ENCODE measurements around the gene NDUFB11. TPM values are rescaled to one million over a fixed set of nuclear protein-coding genes. Genes with fewer than 3 reads are reported as not detected.

Gene NDUFB11
- polyA plus RNA-seq, 1 donor: 81.4 TPM

DNA sequence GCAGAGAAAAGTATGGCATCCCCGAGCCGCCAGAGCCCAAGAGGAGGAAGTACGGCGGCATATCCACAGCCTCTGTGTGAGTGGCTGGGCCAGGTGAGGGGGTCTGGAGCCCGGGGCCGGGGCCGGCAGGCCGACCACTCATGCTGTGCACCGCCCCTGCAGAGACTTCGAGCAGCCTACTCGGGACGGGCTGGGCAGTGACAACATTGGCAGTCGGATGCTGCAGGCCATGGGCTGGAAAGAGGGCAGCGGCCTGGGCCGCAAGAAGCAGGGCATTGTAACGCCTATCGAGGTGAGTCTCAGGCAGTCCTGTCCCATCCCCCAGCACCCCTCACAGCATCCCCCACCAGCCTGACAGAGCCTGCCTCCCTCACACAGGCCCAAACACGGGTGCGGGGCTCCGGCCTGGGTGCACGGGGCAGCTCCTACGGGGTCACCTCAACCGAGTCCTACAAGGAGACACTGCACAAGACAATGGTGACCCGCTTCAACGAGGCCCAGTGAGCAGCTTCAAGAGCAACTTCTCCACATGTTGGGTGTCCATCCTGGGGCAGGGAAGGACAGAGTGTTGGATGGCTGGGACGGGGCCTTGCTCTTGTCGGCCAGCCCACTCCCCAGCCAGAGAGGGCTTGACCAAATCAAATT is 41.7 kb upstream of the NDUFB11 start:
- peaks cover 2% of the 10 kb centered on the region for H3K4me1 ChIP-seq (ENCODE audit: control insufficient read depth, insufficient read depth, low read length)
- no peaks in the 10 kb centered on the region for H3K9me3 ChIP-seq (ENCODE audit: control insufficient read depth, low read depth, low read length)
- H3K4me3 ChIP-seq (ENCODE audit: low read length): no peak overlapping the region
- no peaks in the 10 kb centered on the region for H3K27me3 ChIP-seq (ENCODE audit: control insufficient read depth, insufficient read depth, low read length)
- peaks cover 38% of the 10 kb centered on the region for H3K36me3 ChIP-seq (ENCODE audit: control insufficient read depth, insufficient read depth, low read length)
- WGBS (ENCODE audit: insufficient coverage, low lambda C conversion rate): no CpG with 5 or more reads among the region's 27 CpGs
- no peak overlapping the region for H3K27ac ChIP-seq (ENCODE audit: low read length)
- no peak for DNase-seq

DNA sequence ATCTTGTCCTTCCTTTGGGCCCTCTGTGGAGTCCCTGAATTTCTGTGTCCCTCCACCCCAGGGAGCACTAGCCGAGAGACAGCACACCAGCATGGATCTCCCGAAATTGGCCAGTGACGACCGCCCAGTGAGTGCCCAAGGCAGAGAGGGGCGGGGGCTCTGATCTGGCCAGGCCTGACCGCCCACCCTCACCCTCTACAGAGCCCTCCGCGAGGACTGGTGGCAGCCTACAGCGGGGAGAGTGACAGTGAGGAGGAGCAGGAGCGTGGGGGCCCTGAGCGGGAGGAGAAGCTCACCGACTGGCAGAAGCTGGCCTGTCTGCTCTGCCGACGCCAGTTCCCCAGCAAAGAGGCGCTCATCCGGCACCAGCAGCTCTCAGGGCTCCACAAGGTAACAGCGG is 40.7 kb upstream of the NDUFB11 start:
- Histone ChIP-seq H3K9me3 (ENCODE audit: control insufficient read depth, low read depth, low read length) (no peaks in the 10 kb centered on the region), H3K27ac (ENCODE audit: low read length) (no peak overlapping the region), H3K4me3 (ENCODE audit: low read length) (no peak overlapping the region), H3K4me1 (ENCODE audit: control insufficient read depth, insufficient read depth, low read length) (peaks cover under 1% of the 10 kb centered on the region), H3K36me3 (ENCODE audit: control insufficient read depth, insufficient read depth, low read length) (peaks cover 45% of the 10 kb centered on the region), H3K27me3 (ENCODE audit: control insufficient read depth, insufficient read depth, low read length) (no peaks in the 10 kb centered on the region)
- no CpG with 5 or more reads among the region's 17 CpGs for WGBS (ENCODE audit: insufficient coverage, low lambda C conversion rate)
- DNase-seq: no peak

GRCh38 chrX:47184486-47184885 is 40.0 kb upstream of the NDUFB11 start:
- no CpG with 5 or more reads among the region's 4 CpGs for WGBS (ENCODE audit: insufficient coverage, low lambda C conversion rate)
- DNase-seq: no peak
- H3K36me3 ChIP-seq (ENCODE audit: control insufficient read depth, insufficient read depth, low read length): peaks cover 49% of the 10 kb centered on the region
- no peak overlapping the region for H3K27ac ChIP-seq (ENCODE audit: low read length)
- no peaks in the 10 kb centered on the region for H3K27me3 ChIP-seq (ENCODE audit: control insufficient read depth, insufficient read depth, low read length)
- no peaks in the 10 kb centered on the region for H3K4me1 ChIP-seq (ENCODE audit: control insufficient read depth, insufficient read depth, low read length)
- no peaks in the 10 kb centered on the region for H3K9me3 ChIP-seq (ENCODE audit: control insufficient read depth, low read depth, low read length)
- H3K4me3 ChIP-seq (ENCODE audit: low read length): no peak overlapping the region

GRCh38 chrX:47182106-47182700 is 37.7 kb upstream of the NDUFB11 start:
- no peak for DNase-seq
- H3K27me3 ChIP-seq (ENCODE audit: control insufficient read depth, insufficient read depth, low read length): no peaks in the 10 kb centered on the region
- H3K36me3 ChIP-seq (ENCODE audit: control insufficient read depth, insufficient read depth, low read length): peaks cover 64% of the 10 kb centered on the region
- no peaks in the 10 kb centered on the region for H3K4me1 ChIP-seq (ENCODE audit: control insufficient read depth, insufficient read depth, low read length)
- WGBS (ENCODE audit: insufficient coverage, low lambda C conversion rate): no CpG with 5 or more reads among the region's 9 CpGs
- no peak overlapping the region for H3K4me3 ChIP-seq (ENCODE audit: low read length)
- no peak overlapping the region for H3K27ac ChIP-seq (ENCODE audit: low read length)
- H3K9me3 ChIP-seq (ENCODE audit: control insufficient read depth, low read depth, low read length): no peaks in the 10 kb centered on the region

- no peak overlapping the region for H3K4me3 ChIP-seq (ENCODE audit: low read length)
- H3K27ac ChIP-seq (ENCODE audit: low read length): no peak overlapping the region
- H3K9me3 ChIP-seq (ENCODE audit: control insufficient read depth, low read depth, low read length): no peaks in the 10 kb centered on the region
- DNase-seq: no peak
- H3K36me3 ChIP-seq (ENCODE audit: control insufficient read depth, insufficient read depth, low read length): peaks cover 64% of the 10 kb centered on the region
- no peaks in the 10 kb centered on the region for H3K4me1 ChIP-seq (ENCODE audit: control insufficient read depth, insufficient read depth, low read length)
- WGBS (ENCODE audit: insufficient coverage, low lambda C conversion rate): no CpG with 5 or more reads among the region's 10 CpGs
- H3K27me3 ChIP-seq (ENCODE audit: control insufficient read depth, insufficient read depth, low read length): no peaks in the 10 kb centered on the region
These were observed 36.8 kb upstream of the NDUFB11 start for GRCh38 chrX:47181301-47181700.

- DNase-seq: no peak
- Histone ChIP-seq H3K4me1 (ENCODE audit: control insufficient read depth, insufficient read depth, low read length) (no peaks in the 10 kb centered on the region), H3K27me3 (ENCODE audit: control insufficient read depth, insufficient read depth, low read length) (no peaks in the 10 kb centered on the region), H3K36me3 (ENCODE audit: control insufficient read depth, insufficient read depth, low read length) (peaks cover 70% of the 10 kb centered on the region), H3K4me3 (ENCODE audit: low read length) (no peak overlapping the region), H3K9me3 (ENCODE audit: control insufficient read depth, low read depth, low read length) (no peaks in the 10 kb centered on the region), H3K27ac (ENCODE audit: low read length) (no peak overlapping the region)
- WGBS (ENCODE audit: insufficient coverage, low lambda C conversion rate): no CpG with 5 or more reads among the region's 8 CpGs
These were observed 35.8 kb upstream of the NDUFB11 start for GRCh38 chrX:47180346-47180745.

- peaks cover 68% of the 10 kb centered on the region for H3K36me3 ChIP-seq (ENCODE audit: control insufficient read depth, insufficient read depth, low read length)
- WGBS (ENCODE audit: insufficient coverage, low lambda C conversion rate): no CpG with 5 or more reads among the region's 18 CpGs
- DNase-seq: no peak
- H3K4me3 ChIP-seq (ENCODE audit: low read length): no peak overlapping the region
- H3K27ac ChIP-seq (ENCODE audit: low read length): no peak overlapping the region
- no peaks in the 10 kb centered on the region for H3K9me3 ChIP-seq (ENCODE audit: control insufficient read depth, low read depth, low read length)
- no peaks in the 10 kb centered on the region for H3K27me3 ChIP-seq (ENCODE audit: control insufficient read depth, insufficient read depth, low read length)
- no peaks in the 10 kb centered on the region for H3K4me1 ChIP-seq (ENCODE audit: control insufficient read depth, insufficient read depth, low read length)
These were observed 35.4 kb upstream of the NDUFB11 start for GRCh38 chrX:47179928-47180255.

- Histone ChIP-seq H3K9me3 (ENCODE audit: control insufficient read depth, low read depth, low read length) (no peaks in the 10 kb centered on the region), H3K27me3 (ENCODE audit: control insufficient read depth, insufficient read depth, low read length) (no peaks in the 10 kb centered on the region), H3K4me3 (ENCODE audit: low read length) (no peak overlapping the region), H3K27ac (ENCODE audit: low read length) (no peak overlapping the region), H3K4me1 (ENCODE audit: control insufficient read depth, insufficient read depth, low read length) (no peaks in the 10 kb centered on the region), H3K36me3 (ENCODE audit: control insufficient read depth, insufficient read depth, low read length) (peaks cover 68% of the 10 kb centered on the region)
- WGBS (ENCODE audit: insufficient coverage, low lambda C conversion rate): no CpG with 5 or more reads among the region's 14 CpGs
- DNase-seq: no peak
These were observed 34.9 kb upstream of the NDUFB11 start for GRCh38 chrX:47179221-47179927.

DNA sequence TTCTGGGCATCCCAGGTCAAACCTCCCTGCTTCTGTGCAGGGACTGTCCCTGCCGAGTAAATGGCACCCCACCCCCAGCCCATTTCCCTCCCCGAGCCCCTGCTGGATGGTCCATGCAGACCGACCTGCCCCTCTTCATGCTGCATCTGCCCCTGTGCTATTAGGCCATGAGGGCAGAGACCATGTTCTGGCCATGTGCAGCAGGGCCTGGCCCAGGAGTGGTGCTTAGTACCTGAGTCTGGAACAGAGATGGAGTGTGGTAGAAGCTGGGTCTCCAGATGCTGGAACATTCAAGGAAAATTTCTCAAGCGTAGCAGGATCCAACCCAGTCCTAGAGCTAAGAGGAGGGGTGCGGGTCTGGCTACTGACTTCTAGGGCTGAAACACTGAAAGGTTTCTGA is 33.8 kb upstream of the NDUFB11 start:
- no peak for DNase-seq
- H3K9me3 ChIP-seq (ENCODE audit: control insufficient read depth, low read depth, low read length): no peaks in the 10 kb centered on the region
- WGBS (ENCODE audit: insufficient coverage, low lambda C conversion rate): no CpG with 5 or more reads among the region's 5 CpGs
- peaks cover 75% of the 10 kb centered on the region for H3K36me3 ChIP-seq (ENCODE audit: control insufficient read depth, insufficient read depth, low read length)
- no peaks in the 10 kb centered on the region for H3K4me1 ChIP-seq (ENCODE audit: control insufficient read depth, insufficient read depth, low read length)
- no peaks in the 10 kb centered on the region for H3K27me3 ChIP-seq (ENCODE audit: control insufficient read depth, insufficient read depth, low read length)
- no peak overlapping the region for H3K27ac ChIP-seq (ENCODE audit: low read length)
- no peak overlapping the region for H3K4me3 ChIP-seq (ENCODE audit: low read length)

DNA sequence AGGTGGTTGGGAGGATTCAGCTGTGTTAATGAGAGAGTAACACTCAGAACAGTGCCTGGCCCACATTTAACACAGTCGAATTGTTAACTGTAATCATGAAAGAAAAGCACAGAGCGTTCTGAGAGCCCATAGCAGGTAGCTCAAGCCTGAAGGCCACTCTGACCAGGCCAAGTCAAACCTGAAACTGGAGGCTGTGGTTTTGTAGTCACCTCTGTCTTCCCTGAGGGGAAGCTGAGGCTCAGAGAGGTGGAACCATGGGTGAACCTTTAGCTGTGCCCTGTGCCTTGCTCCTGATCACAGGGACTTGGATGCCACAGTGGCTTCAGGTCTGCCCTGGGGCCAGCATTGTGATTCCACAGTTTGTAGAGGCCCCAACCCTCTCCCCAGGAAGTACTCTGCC is 32.6 kb upstream of the NDUFB11 start:
- Histone ChIP-seq H3K4me3 (ENCODE audit: low read length) (no peak overlapping the region), H3K36me3 (ENCODE audit: control insufficient read depth, insufficient read depth, low read length) (peaks cover 78% of the 10 kb centered on the region), H3K27ac (ENCODE audit: low read length) (no peak overlapping the region), H3K4me1 (ENCODE audit: control insufficient read depth, insufficient read depth, low read length) (no peaks in the 10 kb centered on the region), H3K9me3 (ENCODE audit: control insufficient read depth, low read depth, low read length) (no peaks in the 10 kb centered on the region), H3K27me3 (ENCODE audit: control insufficient read depth, insufficient read depth, low read length) (no peaks in the 10 kb centered on the region)
- whole genome bisulfite sequencing (ENCODE audit: insufficient coverage, low lambda C conversion rate): no CpG with 5 or more reads among the region's 2 CpGs
- no peak for DNase-seq
